ENCODE results near the gene EEF1AKMT1. TPM values are rescaled to one million over a fixed set of nuclear protein-coding genes. Genes with fewer than 3 reads are reported as not detected.

Gene EEF1AKMT1
- total RNA-seq, 4 donors from 2014 or later, result 5.0 to 28.5 (median 21.7) TPM

- Histone ChIP-seq H3K4me1 (no peaks in the 10 kb centered on the region), H3K27me3 (no peaks in the 10 kb centered on the region), H3K36me3 (no peaks in the 10 kb centered on the region), H3K27ac (peak overlapping the region; percentile 71 to 88), H3K9me3 (no peaks in the 10 kb centered on the region), H3K4me3 (no peak overlapping the region)
- TF ChIP-seq POLR2A (IDR thresholded peaks at IDR 0.05) (no peak), CTCF (IDR thresholded peaks at IDR 0.05) (no peak)
- peak; percentile 89 for DNase-seq
- intact Hi-C loops (cut with DNase I; ENCODE audit: low total_unique reads), result no loop called here
These were observed 40.6 kb upstream of the EEF1AKMT1 start for GRCh38 chr13:20814224-20814910.

- peak overlapping the region; percentile 71 to 88 for H3K27ac ChIP-seq
- intact Hi-C loops (cut with DNase I; ENCODE audit: low total_unique reads), result no loop called here
- H3K36me3 ChIP-seq, result no peaks in the 10 kb centered on the region
- H3K27me3 ChIP-seq, result no peaks in the 10 kb centered on the region
- DNase-seq, result no peak
- no peak overlapping the region for H3K4me3 ChIP-seq
- H3K4me1 ChIP-seq, result no peaks in the 10 kb centered on the region
- TF ChIP-seq POLR2A (IDR thresholded peaks at IDR 0.05) (no peak), CTCF (IDR thresholded peaks at IDR 0.05) (no peak)
- H3K9me3 ChIP-seq, result no peaks in the 10 kb centered on the region
These were observed 39.1 kb upstream of the EEF1AKMT1 start for GRCh38 chr13:20812890-20813289.

- Histone ChIP-seq H3K36me3 (no peaks in the 10 kb centered on the region), H3K4me3 (no peak overlapping the region), H3K27me3 (no peaks in the 10 kb centered on the region), H3K9me3 (no peaks in the 10 kb centered on the region), H3K4me1 (no peaks in the 10 kb centered on the region), H3K27ac (no peak overlapping the region)
- DNase-seq, result no peak
- no peak for TF ChIP-seq POLR2A (IDR thresholded peaks at IDR 0.05)
- no peak for TF ChIP-seq CTCF (IDR thresholded peaks at IDR 0.05)
- intact Hi-C loops (cut with DNase I; ENCODE audit: low total_unique reads), result no loop called here
These were observed 37.0 kb upstream of the EEF1AKMT1 start for GRCh38 chr13:20810808-20811207.

GRCh38 chr13:20808874-20809273 is 35.1 kb upstream of the EEF1AKMT1 start:
- H3K27ac ChIP-seq, result no peak overlapping the region
- H3K9me3 ChIP-seq, result no peaks in the 10 kb centered on the region
- H3K4me3 ChIP-seq, result no peak overlapping the region
- no peak for TF ChIP-seq POLR2A (IDR thresholded peaks at IDR 0.05)
- TF ChIP-seq CTCF (IDR thresholded peaks at IDR 0.05), result no peak
- no peaks in the 10 kb centered on the region for H3K36me3 ChIP-seq
- no peaks in the 10 kb centered on the region for H3K4me1 ChIP-seq
- H3K27me3 ChIP-seq, result no peaks in the 10 kb centered on the region
- no peak for DNase-seq
- intact Hi-C loops (cut with DNase I; ENCODE audit: low total_unique reads), result no loop called here

GRCh38 chr13:20803180-20803965 is 29.6 kb upstream of the EEF1AKMT1 start:
- DNase-seq, result no peak
- no peaks in the 10 kb centered on the region for H3K9me3 ChIP-seq
- TF ChIP-seq CTCF (IDR thresholded peaks at IDR 0.05) (no peak), POLR2A (IDR thresholded peaks at IDR 0.05) (no peak)
- H3K27ac ChIP-seq, result no peak overlapping the region
- no peak overlapping the region for H3K4me3 ChIP-seq
- no peaks in the 10 kb centered on the region for H3K4me1 ChIP-seq
- H3K27me3 ChIP-seq, result no peaks in the 10 kb centered on the region
- intact Hi-C loops (cut with DNase I; ENCODE audit: low total_unique reads), result no loop called here
- no peaks in the 10 kb centered on the region for H3K36me3 ChIP-seq

Measured in uterus (tissue), 4 donors.